HuH-7 (cell line): ENCODE measurements around the gene PADI4.

Source experiments
- DNase-seq: peaks from one replicate; pipeline ENCODE4 v3.0.0; 2011; ENCODE audit warnings: low spot score

PADI4 gene

GRCh38 chr1:17286646-17287045 is 21.4 kb upstream of the PADI4 start:
- DNase-seq = no peak

GRCh38 chr1:17287130-17287776 is 20.7 kb upstream of the PADI4 start:
- no peak for DNase-seq

GRCh38 chr1:17289721-17290120 is 18.3 kb upstream of the PADI4 start:
- DNase-seq = no peak

GRCh38 chr1:17290553-17290952 is 17.4 kb upstream of the PADI4 start:
- no peak for DNase-seq

GRCh38 chr1:17292299-17293160 is 15.5 kb upstream of the PADI4 start:
- DNase-seq = no peak

GRCh38 chr1:17293681-17294425 is 14.1 kb upstream of the PADI4 start:
- no peak for DNase-seq

- DNase-seq = no peak
Measured at GRCh38 chr1:17295292-17295691, 12.7 kb upstream of the PADI4 start.

- no peak for DNase-seq
Measured at GRCh38 chr1:17296086-17296485, 11.9 kb upstream of the PADI4 start.

- no peak for DNase-seq
Measured at GRCh38 chr1:17297991-17298390, 10.0 kb upstream of the PADI4 start.

GRCh38 chr1:17301767-17302166 is 6.2 kb upstream of the PADI4 start:
- no peak for DNase-seq

- DNase-seq = no peak
Measured at GRCh38 chr1:17304151-17304825, 3.7 kb upstream of the PADI4 start.

GRCh38 chr1:17304826-17305175 is 3.2 kb upstream of the PADI4 start:
- DNase-seq = no peak

GRCh38 chr1:17305576-17306095 is 2.4 kb upstream of the PADI4 start:
- DNase-seq = no peak

GRCh38 chr1:17306407-17306806 is 1.6 kb upstream of the PADI4 start:
- DNase-seq = no peak

GRCh38 chr1:17306921-17307320 is 1.1 kb upstream of the PADI4 start:
- no peak for DNase-seq

- DNase-seq = no peak
Measured at GRCh38 chr1:17307329-17307728, 668 bp upstream of the PADI4 start.

- DNase-seq = no peak
Measured at GRCh38 chr1:17308593-17308992, 596 bp downstream of the PADI4 start.

- DNase-seq = no peak
Measured at GRCh38 chr1:17309426-17310067, 1.6 kb downstream of the PADI4 start.

- no peak for DNase-seq
Measured at GRCh38 chr1:17310068-17310640, 2.2 kb downstream of the PADI4 start.

- no peak for DNase-seq
Measured at GRCh38 chr1:17313530-17314309, 5.7 kb downstream of the PADI4 start.
